Heart right ventricle (tissue), 16 donors: ENCODE data around the gene BDH1. TPM values are rescaled to one million over a fixed set of nuclear protein-coding genes. Genes with fewer than 3 reads are reported as not detected.

Experiments used
- ATAC-seq, 8 donors: fragments of 200-7000 bp; cut with Tn5 transposase; one replicate each; pipeline ENCODE4 v1.9.1; 2020; ENCODE audit warnings: mild to moderate bottlenecking in 8 of 8, moderate library complexity in 8 of 8, moderate number of reproducible peaks in 1 of 8
- DNase-seq, 2 donors: peaks; one replicate each; pipeline ENCODE4 v3.0.0-alpha.2; 2020
- H3K27ac ChIP-seq, 10 donors: fragments of 200-600 bp; sonication (generic) in 2 of 10; one replicate each; pipeline versions ENCODE4 v1.5.0 to v1.8.0; 2020 to 2022; ENCODE audit warnings: mild to moderate bottlenecking in 3 of 10
- H3K27me3 ChIP-seq, 7 donors: fragments of 200-600 bp; one replicate each; pipeline ENCODE4 v1.8.0; 2021 to 2022; ENCODE audit warnings: mild to moderate bottlenecking in 2 of 7
- H3K36me3 ChIP-seq, 9 donors: fragments of 200-600 bp; sonication (generic) in 1 of 9; one replicate each; pipeline versions ENCODE4 v1.5.0 to v1.8.0; 2020 to 2022; ENCODE audit warnings: mild to moderate bottlenecking in 2 of 9
- H3K4me1 ChIP-seq, 9 donors: fragments of 200-600 bp; sonication (generic) in 1 of 9; one replicate each; pipeline versions ENCODE4 v1.5.0 to v1.8.0; 2020 to 2022; ENCODE audit warnings: mild to moderate bottlenecking in 4 of 9
- H3K4me3 ChIP-seq, 10 donors: fragments of 200-600 bp; sonication (generic) in 2 of 10; one replicate each; pipeline versions ENCODE4 v1.5.0 to v1.8.0; 2020 to 2022; ENCODE audit warnings: mild to moderate bottlenecking in 7 of 10, moderate library complexity in 2 of 10
- H3K9me3 ChIP-seq, 11 donors: fragments of 200-600 bp in 10 of 11; sonication (generic) in 2 of 11; one replicate each; pipeline versions ENCODE4 v1.5.0 to v1.8.0; 2013 to 2022; ENCODE audit warnings: mild to moderate bottlenecking in 2 of 11, control low read depth in 1 of 11, moderate library complexity in 1 of 11
- WGBS, 2 donors: extraction: QIAGEN DNeasy Blood & Tissue Kit; methylation state at CpG; one replicate each; pipeline ENCODE4 v1.1.7; 2013; ENCODE audit warnings: inconsistent platforms in 1 of 2; 5-methylcytosine and 5-hydroxymethylcytosine counted together
- intact Hi-C, 10 donors: fragments of 100-400 bp; cut with DNase I; formaldehyde crosslinking; loops; one replicate each; pipeline versions ENCODE4 v1.11.1 to v1.14.2; 2022
- polyA plus RNA-seq, 2 donors: library from polyadenylated mRNA; stranded (reverse); fragments of 200-250 nt; gene quantifications; one replicate each; pipeline ENCODE4 v1.2.3, GENCODE V29; 2013
- total RNA-seq, 10 donors: library from RNA; stranded (reverse); fragmentation: NEBNext Ultra II Directional in 3 of 10; extraction: Animal tissue kit (Norgen Biotek cat#: 25700) in 3 of 10; gene quantifications; one replicate each; pipeline versions ENCODE4 v1.2.1 to v1.2.4, GENCODE V29; 2021 to 2023
- TF ChIP-seq, protein P1 (sequence below), 9 donors: fragments of 200-600 bp; sonication (generic) in 2 of 9; IDR thresholded peaks; one replicate each; pipeline versions ENCODE4 v1.5.0 to v1.8.0; 2021 to 2022; ENCODE audit warnings: antibody characterized with exemption in 9 of 9, mild to moderate bottlenecking in 5 of 9, moderate library complexity in 1 of 9
- donor health status: Arrhythmogenic right ventricular cardiomyopathy.
- donor health status: ischemic (EF 13 %, LVEDD 7.1; RV severe dilation, severe dysfunction).
- donor health status: healthy with polysubstance abuse.
- donor health status: DM: no; HTN: yes; CAD: no.
- donor health status: DM: no; HTN: no; CAD: no.
- donor health status: ischemic (EF 25% LVEDD 6.9; RV normal size, moderate dysfunction).
- donor health status: ischemic (EF 25% LVEDD 5.7; RV mildly dilated, moderate dysfunction).
- donor health status: healthy.
- donor health status: DM: yes; HTN: yes; CAD: no.
- donor health status: Ischemic cardiomyopathy.
- donor health status: ischemic (EF 35%, LVEDD 5.7; RV mildly dilated, moderate dysfunction).
- donor health status: nonischemic (EF 11% LVEDD 7.7; RV severe dilation, severe dysfunction).
- donor health status: DM: yes; HTN: yes; CAD: no.
- donor health status: PGD.
- donor health status: ischemic (EF 29% LVEDD 5.4; RV normal size, mild dysfunction).
- donor health status: nonischemic (EF 23%, LVEDD 6.1; RV moderate dilation, normal function).

BDH1 gene
- total and polyA plus RNA-seq, 12 donors: 9.6 to 144 (median 78.0) TPM

DNA sequence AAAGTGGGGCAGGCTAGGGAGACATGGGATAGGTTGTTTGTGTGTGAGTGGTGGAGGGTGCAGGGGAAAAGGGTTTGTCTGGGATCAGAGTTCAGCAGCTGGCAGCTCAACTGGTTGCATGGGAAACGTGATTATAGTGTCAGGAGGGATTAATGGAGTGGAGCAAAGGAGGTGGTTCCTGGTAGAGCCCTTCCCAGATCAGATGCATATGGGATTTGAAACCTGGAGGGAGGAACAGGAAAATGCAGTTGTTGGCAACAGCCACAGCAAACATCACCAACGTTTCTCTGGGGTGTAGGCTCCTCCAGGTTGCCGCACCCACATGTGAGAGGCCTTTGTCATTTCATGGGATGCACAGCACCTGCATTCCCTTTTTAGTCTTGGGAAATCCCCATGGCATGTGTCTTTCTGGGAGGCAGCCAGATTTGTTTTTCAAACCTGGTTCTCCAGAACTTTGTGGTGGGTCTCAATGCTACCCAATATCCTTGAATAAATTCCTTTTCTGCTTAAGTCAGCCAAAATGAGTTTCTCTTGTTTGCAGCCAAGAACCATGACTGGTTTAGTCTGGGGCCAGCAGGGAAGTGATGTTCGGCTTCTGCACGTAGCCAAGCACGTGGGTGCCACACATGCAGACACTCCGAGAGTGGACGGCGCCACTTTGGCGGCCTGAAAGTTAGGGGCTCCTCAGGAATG lies 61.3 kb downstream of the BDH1 start:
- Histone ChIP-seq H3K4me3 (no peak overlapping the region), H3K4me1 (peaks cover 0 to 28% (median 7%) of the 10 kb centered on the region in 9 donors), H3K9me3 (peaks cover 0 to 4% (median 0%) of the 10 kb centered on the region in 11 donors), H3K27ac (peak overlapping the region in 2 of 10 donors; percentile 19 to 59), H3K36me3 (no peaks in the 10 kb centered on the region), H3K27me3 (no peaks in the 10 kb centered on the region)
- DNase-seq (peak in 1 of 2 donors; percentile 35), ATAC-seq (peak in 2 of 8 donors; percentile 19 to 45)
- 62 to 74% methylated on average over 10 of the region's 10 CpGs for WGBS, 2 donors
- intact Hi-C loops: no loop called here
- TF ChIP-seq, protein P1, sequence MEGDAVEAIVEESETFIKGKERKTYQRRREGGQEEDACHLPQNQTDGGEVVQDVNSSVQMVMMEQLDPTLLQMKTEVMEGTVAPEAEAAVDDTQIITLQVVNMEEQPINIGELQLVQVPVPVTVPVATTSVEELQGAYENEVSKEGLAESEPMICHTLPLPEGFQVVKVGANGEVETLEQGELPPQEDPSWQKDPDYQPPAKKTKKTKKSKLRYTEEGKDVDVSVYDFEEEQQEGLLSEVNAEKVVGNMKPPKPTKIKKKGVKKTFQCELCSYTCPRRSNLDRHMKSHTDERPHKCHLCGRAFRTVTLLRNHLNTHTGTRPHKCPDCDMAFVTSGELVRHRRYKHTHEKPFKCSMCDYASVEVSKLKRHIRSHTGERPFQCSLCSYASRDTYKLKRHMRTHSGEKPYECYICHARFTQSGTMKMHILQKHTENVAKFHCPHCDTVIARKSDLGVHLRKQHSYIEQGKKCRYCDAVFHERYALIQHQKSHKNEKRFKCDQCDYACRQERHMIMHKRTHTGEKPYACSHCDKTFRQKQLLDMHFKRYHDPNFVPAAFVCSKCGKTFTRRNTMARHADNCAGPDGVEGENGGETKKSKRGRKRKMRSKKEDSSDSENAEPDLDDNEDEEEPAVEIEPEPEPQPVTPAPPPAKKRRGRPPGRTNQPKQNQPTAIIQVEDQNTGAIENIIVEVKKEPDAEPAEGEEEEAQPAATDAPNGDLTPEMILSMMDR (IDR thresholded peaks at IDR 0.05): no peak

DNA sequence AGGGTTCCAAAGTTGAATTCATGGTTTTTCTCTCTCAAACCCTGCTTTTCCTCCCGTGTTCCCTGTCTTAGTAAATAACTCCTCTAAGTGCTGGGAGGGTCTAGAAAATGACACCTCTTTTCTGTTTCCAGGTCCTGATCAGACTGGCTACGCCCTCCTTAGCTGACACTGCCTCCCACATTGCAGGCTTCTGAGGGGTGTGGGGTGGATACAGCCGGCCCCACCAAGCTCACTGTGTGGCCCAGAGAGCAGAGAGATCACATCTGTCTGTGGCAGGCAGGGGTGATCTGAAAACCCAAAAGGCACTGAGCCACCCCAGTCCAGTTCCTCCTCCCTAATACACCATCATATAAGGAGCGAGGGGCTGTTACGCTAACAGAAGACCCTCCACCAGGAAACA lies 62.7 kb downstream of the BDH1 start:
- Histone ChIP-seq H3K9me3 (no peaks in the 10 kb centered on the region), H3K4me3 (no peak overlapping the region), H3K27me3 (no peaks in the 10 kb centered on the region), H3K27ac (no peak overlapping the region), H3K36me3 (no peaks in the 10 kb centered on the region), H3K4me1 (peaks cover 0 to 30% (median 9%) of the 10 kb centered on the region in 9 donors)
- ATAC-seq: no peak
- no peak for DNase-seq
- TF ChIP-seq, protein P1 (IDR thresholded peaks at IDR 0.05): no peak
- intact Hi-C loops: no loop called here
- 88 to 94% methylated on average over 5 of the region's 5 CpGs for WGBS, 2 donors

DNA sequence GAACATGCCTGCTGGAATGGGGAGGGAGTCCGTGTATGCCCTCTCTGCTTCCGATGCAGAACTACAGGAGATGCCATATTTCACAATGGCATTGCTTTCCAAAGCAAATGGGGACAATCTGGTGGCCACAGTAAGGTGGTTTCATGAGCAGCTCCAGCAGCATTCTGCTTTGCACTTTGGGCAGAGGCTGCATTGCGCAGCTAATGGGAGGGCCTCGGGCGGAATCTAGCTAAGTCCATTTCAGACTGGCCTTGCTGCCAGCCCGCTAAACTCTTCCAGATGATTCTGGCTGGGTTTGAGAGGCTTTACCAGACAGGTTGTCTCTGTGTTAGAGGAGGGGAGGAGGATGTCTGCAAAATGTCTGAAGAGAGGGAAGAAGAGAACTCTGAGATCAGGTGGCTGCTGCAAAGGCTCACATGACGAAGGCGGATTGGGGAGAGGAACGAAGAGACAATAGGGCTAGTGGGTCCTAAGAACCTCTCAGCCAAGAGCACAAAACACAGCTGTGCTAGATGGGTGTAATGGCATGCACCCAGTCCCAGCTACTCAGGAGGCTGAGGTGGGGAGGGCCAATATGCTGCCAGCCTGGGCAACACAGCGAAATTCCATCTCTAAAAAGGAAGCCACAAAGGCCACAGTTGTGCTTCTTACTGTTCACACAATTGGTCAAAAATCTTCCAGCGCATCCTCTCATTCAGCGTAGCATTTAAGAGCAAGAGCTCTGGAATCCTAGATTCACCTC lies 63.7 kb downstream of the BDH1 start:
- H3K27me3 ChIP-seq: no peaks in the 10 kb centered on the region
- H3K4me1 ChIP-seq: peaks cover 0 to 40% (median 16%) of the 10 kb centered on the region in 9 donors
- intact Hi-C loops: no loop called here
- DNase-seq (no peak), ATAC-seq (no peak)
- H3K9me3 ChIP-seq: no peaks in the 10 kb centered on the region
- H3K36me3 ChIP-seq: no peaks in the 10 kb centered on the region
- H3K27ac ChIP-seq: no peak overlapping the region
- TF ChIP-seq, protein P1 (IDR thresholded peaks at IDR 0.05): no peak
- WGBS, 2 donors: 94 to 96% methylated on average over 12 of the region's 12 CpGs
- H3K4me3 ChIP-seq: no peak overlapping the region

DNA sequence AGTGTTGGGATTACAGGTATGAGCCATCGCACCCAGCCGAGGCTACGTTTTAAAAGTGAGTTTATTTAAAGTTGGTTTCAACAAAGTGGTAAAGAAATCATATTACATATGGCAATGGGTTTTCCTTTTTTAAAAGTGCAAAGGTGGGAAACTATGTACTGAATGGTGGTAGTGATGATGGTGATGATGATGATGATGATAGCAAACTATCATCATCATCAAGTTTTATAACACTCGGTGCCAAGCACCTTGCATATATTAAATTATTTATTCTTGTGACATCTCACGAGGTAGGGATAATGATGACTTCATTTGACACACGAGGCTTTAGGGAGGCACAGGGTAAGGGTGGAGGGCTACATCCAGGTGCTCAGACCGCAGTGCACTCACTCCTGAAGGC lies 64.3 kb downstream of the BDH1 start:
- intact Hi-C loops: no loop called here
- no peaks in the 10 kb centered on the region for H3K36me3 ChIP-seq
- no peak overlapping the region for H3K27ac ChIP-seq
- WGBS, 2 donors: 87 to 88% methylated on average over 7 of the region's 7 CpGs
- H3K4me1 ChIP-seq: peaks cover 0 to 38% (median 16%) of the 10 kb centered on the region in 9 donors
- ATAC-seq (no peak), DNase-seq (no peak)
- no peak overlapping the region for H3K4me3 ChIP-seq
- no peaks in the 10 kb centered on the region for H3K27me3 ChIP-seq
- TF ChIP-seq, protein P1 (IDR thresholded peaks at IDR 0.05): no peak
- H3K9me3 ChIP-seq: no peaks in the 10 kb centered on the region
